Gastrocnemius medialis (tissue), 4 donors: Measurements from ENCODE around the gene MMP11.

ENCODE experiments used
- CTCF ChIP-seq, 5 experiments: fragments of 450-650 bp in 3 of 5; fragments of 200-600 bp in 2 of 5; sonication (generic) in 2 of 5; IDR thresholded peaks in 4 of 5; conservative IDR thresholded peaks in 1 of 5; 1 replicate in 4 of 5; 2 replicates in 1 of 5; pipeline ENCODE4 v1.5.1; 2016 to 2019; ENCODE audit warnings: antibody characterized with exemption in 5 of 5, mild to moderate bottlenecking in 3 of 5, moderate library complexity in 3 of 5
- POLR2A ChIP-seq, 2 donors: fragments of 450-650 bp; IDR thresholded peaks; one replicate each; pipeline ENCODE4 v1.6.1; 2017; ENCODE audit warnings: antibody characterized with exemption in 2 of 2, mild to moderate bottlenecking in 2 of 2, moderate library complexity in 2 of 2

- no peak for TF ChIP-seq POLR2A (IDR thresholded peaks at IDR 0.05)
- TF ChIP-seq CTCF (IDR thresholded peaks at IDR 0.05 in 4 of 5, conservative IDR thresholded peaks at IDR 0.05 in 1 of 5), result no peak
Observed at GRCh38 chr22:23759566-23759965, 13.1 kb upstream of the MMP11 start.
